GM21526 (cell line): ENCODE measurements around the gene SLC25A12.

ENCODE experiments used
- ATAC-seq: cut with Tn5 transposase; IDR thresholded peaks from one replicate; pipeline ENCODE4 v1.9.1; 2021; ENCODE audit warnings: moderate library complexity; ENCODE audit not compliant: unreplicated experiment, low FRiP score

Gene SLC25A12

DNA sequence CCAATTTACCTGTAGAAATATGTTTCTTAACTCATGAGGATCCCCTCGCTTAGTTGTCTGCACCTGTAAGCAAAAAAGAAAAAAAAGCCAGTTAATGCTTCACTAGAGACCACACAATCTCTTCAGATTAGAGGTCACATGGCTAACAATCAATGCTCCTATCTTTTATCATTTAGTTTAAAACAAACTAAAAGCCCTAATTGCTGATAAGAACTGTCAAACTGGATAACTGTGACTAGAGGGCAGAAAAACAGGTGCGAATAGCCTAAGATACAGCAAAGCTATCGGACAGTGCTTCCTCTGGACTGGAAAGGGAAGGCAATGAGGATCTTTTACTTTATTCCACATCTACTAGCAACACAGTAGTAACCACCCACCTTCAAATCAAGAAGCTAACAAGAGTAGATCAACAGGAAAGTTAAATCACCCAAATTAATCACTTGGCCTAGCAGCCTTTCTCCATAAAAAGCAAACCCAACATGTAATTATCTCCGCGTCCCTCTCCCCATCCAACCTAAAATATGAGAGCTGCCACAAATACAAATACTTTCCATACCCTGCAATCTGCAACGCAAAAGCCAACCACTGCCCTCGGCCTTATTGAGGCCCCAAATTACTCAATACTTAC, 734 bp downstream of the SLC25A12 start:
- ATAC-seq, result no peak

DNA sequence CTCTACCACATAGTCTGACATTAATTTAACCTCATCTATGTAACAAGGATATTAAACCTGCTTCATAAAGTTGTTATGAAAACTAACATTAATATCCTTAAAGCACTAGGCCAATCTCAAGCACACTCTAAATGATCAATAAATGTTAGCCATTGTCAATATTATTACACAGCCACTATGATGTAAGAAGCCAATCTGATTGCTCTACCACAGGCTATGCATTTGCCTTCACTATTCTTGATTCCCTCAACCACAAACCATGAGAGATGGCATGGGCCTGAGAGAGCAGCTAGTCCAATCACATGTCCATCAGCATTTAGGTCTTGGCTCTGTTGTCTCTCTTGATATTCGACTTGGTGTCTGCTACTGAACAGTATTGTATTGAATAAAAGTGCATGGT, 4.2 kb downstream of the SLC25A12 start:
- ATAC-seq, result no peak

DNA sequence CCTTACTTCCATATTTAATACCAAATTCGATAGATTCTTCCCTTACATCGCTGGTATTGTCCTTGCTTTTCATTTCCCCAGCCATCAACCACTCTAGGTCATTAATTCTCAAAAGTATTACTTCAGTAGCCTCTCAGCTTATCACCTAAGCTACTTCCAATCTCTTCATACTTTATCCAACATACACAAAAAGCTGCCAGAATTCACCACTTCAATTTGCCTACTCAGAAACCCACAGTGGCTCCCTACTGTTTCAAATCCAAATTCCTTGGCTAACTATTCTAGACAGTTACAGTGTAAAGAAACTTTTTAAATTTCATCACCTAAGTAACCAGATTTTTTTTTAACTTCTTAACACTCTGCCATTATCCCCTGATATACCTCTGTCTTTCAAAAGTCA, 4.7 kb downstream of the SLC25A12 start:
- ATAC-seq, result no peak

DNA sequence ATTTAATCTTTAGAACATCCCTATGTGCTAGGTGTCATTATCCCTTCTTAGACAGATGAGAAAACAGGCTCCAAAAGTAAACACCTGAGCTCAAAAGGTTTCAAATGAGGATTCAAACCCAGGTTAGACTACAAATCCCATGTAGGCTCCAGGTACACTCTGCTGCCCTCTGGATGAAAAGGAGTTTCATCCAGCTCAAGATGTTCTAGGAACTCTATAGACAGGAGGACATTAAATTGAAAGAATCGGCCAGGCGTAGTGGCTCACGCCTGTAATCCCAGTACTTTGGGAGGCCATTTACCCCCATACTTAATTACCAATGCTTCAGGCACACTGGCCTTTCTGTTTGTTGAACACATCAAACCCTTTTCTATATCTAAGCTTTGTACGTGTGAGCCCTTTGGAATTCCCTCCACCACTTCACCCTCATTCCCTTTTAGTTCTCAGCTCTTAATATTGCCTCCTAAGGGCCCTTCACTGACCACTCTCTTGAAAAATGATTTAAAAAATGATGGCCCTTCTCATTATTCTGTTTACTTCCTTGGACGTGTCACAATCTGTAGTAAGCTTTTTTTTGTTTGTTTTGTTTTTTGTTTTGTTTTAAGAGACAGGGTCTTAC, 10.7 kb downstream of the SLC25A12 start:
- ATAC-seq, result no peak

DNA sequence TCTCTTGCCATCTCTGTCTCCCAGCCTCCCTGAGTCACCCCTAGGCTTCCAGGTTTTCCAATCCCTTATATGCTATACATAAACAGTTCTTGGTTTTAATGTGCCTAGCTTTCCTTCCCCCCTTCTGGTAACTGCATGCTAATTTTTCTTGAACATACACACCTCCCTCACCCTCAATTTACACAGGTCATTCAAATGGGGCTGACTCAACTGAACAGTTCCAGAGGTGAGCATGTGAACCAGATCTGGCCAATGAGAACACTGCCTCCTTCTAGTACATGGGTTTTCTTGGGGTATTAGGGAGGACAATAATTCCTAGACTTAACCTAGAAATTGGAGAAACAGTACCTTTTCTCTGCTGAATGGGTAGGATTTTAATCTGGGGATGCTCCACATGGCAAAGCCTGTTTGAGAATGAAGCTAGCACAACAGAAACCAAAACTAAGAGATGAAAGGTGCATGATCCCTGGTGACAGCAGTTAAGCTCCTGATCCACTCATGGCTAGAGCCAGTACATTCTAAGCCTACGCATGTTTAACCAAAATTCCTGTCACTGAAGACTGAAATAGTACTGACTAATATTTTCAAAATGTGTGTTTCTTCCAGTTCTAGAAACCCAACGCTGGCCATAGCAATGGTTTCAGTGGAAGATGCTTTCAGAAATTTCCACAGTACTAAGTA, 11.8 kb downstream of the SLC25A12 start:
- ATAC-seq, result peak; percentile 54

GRCh38 chr2:171880774-171881173, 13.3 kb downstream of the SLC25A12 start:
- ATAC-seq, result no peak

DNA sequence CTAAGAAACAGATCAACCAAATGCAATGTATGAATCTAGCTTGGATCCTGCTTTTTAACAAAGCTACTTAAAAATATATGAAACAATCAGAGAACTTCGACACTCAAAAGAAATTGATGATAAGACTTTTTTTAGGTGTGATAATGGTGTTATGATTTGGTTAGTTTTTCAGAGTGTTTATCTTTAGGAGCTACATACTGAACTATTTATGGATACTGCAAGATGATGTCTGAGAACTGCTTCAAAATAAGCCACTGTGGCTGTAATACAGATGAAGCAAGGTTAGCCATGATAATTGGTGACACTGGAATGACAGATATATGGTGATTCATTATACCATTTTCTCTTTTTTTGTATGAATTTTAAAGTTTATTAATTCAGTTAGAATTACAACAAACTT, 14.2 kb downstream of the SLC25A12 start:
- ATAC-seq, result no peak

DNA sequence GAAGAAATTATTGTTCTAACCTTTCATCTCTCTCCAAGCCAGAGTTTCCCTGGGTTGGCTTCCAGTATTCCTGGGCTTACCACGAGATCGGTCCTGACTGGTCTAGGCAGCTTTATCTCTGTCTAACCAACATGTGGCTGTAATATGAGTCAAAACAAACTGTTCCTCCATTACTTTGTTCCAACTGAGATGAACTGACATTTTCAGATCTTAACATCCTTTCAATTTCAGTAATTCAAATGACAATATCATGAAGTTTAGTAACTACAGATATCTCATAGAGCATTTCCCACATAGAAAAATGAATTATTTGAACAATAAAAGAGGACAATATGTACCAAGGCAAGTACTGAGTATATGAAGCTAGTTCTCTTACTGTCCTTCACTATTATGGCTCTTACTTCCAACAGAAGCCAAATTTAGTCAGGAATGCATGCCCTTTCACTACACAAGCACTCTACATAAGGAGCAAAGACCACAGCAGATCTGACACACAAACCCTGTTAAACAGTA, 15.5 kb downstream of the SLC25A12 start:
- ATAC-seq, result no peak

DNA sequence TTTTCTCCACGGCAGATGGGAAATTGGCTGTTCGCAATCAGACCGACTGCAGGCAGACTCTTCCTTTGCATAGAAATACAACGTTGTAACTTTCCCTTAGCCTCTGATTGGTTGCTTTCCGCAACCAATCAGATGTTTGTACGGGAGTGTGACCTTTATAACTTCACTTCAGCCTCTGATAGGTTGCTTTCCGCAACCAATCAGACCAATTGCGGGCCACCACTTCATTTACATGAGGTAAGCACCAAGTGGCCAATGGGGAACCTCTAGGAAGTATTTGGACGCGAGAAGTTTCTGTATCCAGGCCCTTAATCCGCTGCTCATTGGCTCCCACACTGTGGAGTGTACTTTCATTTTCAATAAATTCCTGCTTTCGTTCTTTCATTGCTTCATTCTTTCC, 19.1 kb downstream of the SLC25A12 start:
- no peak for ATAC-seq

GRCh38 chr2:171874517-171874916, 19.5 kb downstream of the SLC25A12 start:
- no peak for ATAC-seq

GRCh38 chr2:171864357-171864985, 29.6 kb downstream of the SLC25A12 start:
- no peak for ATAC-seq

DNA sequence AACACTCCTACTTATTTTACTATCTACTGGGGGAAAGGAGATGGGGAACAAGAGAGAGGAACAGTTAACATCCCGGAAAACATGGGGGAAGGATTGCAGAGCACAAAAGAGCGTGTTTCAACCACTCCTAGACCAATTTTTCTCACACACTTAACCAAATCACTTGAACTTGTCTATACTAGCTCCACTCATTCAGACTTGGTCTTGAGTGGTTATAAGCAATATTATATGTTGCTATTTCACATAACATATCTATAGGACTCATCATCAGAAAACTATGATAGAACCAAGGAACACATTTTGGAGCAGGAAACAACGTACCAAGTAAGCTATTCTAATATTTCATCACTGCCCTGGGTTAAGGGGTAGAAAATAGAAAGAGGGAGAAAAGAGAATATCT, 31.5 kb downstream of the SLC25A12 start:
- ATAC-seq, result no peak

DNA sequence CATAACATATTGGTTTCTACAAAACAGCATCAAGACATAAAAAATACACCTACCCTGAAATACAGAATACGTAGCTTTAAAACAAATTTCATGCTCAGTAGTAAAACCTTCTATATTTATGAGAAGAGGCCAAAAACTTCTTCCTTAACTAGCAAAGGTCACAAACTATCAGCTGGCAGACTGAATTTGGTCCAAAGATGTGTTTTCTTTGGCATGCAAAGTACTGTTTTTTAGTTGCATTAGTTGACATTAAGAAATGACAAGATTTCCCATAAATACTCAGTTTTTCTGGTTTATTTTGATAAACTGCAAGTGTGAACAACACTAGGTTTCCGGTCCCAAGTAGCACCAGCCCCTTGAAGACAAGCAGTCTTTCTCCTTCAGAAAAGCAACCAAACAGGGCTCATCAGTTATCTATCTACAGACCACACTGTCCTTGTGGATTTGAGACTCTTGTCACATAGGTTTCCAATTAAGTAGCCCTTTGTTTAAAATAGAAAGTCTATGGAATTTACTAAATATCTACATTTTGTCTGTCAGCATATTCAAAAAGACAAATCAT, 35.6 kb downstream of the SLC25A12 start:
- no peak for ATAC-seq

DNA sequence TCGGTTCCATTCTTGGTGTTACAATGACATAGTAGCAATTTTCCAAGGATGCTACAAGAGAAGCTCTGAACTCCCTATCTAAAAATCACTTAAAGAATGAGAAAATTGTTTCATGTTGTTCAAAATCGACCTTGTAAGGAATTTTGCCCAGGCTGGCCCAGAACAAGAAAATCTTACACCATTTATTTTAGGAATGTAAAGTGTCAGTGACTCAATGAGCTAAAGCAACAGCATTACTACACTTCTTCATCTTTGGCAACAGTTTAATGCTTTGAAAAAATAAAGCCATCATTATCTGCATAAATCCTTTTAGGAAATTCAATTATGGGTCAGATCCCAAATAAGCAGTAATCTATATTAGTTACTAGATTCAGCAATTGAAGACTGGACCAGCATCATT, 38.6 kb downstream of the SLC25A12 start:
- ATAC-seq, result no peak

- ATAC-seq, result no peak
Observed at GRCh38 chr2:171852366-171852888, 41.6 kb downstream of the SLC25A12 start.

GRCh38 chr2:171847627-171848026, 46.4 kb downstream of the SLC25A12 start:
- ATAC-seq, result no peak

DNA sequence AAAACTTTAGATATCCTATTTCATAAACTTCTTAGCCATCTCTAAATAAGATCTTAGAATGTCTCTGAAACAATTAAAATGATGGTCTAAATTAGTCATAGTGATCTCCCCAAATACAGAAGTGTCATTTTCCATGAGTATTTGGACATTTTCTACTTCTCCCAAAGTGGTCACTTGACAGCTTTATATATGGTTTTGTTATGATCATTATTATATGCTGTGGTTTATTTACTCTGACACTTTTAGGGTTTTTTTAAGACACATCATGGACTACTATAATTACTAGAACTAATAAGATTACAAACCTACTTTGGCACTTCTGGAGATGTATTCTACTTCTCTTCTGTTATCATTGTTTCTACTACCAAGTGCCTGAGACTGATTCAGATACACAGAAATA, 47.1 kb downstream of the SLC25A12 start:
- no peak for ATAC-seq

DNA sequence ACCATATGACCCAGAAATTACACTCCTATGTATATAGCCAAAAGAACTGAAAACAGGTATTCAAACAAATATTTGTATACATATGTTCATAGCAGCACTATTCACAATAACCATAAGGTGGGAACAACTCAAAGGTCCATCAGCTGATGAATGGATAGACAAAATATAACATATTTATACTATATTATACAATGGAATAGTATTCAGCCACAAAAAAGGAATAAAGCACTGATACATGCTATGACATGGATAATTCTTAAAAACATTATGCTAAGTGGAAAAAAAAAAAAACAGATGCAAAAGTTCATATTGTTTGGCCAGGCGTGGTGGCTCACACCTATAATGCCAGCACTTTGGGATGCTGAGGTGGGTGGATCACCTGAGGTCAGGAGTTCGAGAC, 52.0 kb downstream of the SLC25A12 start:
- ATAC-seq, result no peak

DNA sequence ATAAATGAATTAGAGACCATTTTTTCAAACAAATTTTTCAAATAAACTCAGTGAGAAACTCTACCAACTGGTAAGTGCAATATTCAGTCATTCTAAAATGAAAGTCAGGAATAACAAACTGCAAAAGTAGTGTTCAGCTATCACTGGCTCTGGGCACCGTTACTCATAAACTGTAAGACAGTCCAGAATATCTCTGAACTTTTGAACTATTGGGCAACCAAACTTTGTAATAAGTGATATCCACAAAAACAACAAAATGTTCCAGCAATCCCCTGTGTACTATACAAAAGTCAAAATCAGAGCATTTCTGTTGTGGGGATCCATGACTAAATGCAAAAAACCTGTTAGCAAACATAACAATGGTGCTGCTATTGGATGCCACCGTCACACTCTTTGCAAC, 56.3 kb downstream of the SLC25A12 start:
- no peak for ATAC-seq

DNA sequence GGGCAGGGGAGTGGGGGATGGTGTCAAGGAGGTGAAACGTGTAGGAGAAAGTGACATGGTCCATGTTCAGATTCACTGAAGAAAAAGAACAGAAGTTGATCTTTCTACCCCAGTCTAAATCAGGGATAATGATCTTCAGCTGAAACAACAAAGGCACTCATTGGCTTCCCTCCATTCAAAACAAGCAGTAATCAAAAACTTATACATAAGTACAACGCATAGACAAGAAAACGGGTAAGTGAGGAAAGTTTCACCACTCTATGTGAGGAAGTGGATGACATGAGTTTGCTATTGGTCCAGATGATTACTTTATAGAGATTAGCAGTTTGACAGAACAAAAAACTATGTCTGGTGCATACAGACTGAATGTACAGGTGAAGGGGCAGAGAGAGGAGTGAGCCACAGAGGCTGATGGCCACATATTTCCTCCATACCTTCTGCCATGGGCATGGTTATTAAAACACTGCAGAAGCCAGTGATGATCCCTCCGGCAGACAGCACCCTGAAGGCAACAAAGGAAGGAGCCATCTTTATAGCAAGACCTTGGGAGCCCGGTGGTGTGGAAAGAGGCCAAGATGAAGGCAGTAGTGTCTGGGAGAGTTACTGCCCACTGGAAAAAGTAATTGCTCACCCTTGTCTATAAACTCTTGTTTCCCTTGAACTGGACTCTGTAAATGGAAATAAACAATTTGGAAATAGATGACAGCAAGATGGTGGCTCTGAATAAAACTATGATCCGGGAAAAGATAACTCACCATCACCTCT, 57.7 kb downstream of the SLC25A12 start:
- ATAC-seq, result no peak
